Activated B cell treated with CpG ODN at 0.5 μM for 24 hours (primary cell): Measurements from ENCODE around the gene TEN1. TPM values are rescaled to one million over a fixed set of nuclear protein-coding genes. Genes with fewer than 3 reads are reported as not detected.

Source experiments
- ATAC-seq: fragments of 200-7000 bp; cut with Tn5 transposase; one replicate; pipeline ENCODE4 v1.10.0; 2021; ENCODE audit warnings: low read depth, mild to moderate bottlenecking, moderate library complexity
- CTCF ChIA-PET: fragments of 350-600 bp; sonication (Branson Sonifier 250); formaldehyde crosslinking; loops from one replicate; lab custom pipeline; 2021; ENCODE audit warnings: antibody characterized with exemption; lab: Charles Lee
- POLR2A ChIA-PET: fragments of 350-600 bp; sonication (Branson Sonifier 250); formaldehyde crosslinking; loops from one replicate; lab custom pipeline; 2021; ENCODE audit warnings: antibody characterized with exemption; lab: Charles Lee
- DNase-seq: peaks from one replicate; pipeline ENCODE4 v3.0.0; 2022
- H3K27ac Mint-ChIP-seq: one replicate; pipeline ENCODE4 v1.8.0; 2020; ENCODE audit warnings: mixed read lengths
- H3K27me3 Mint-ChIP-seq: one replicate; pipeline ENCODE4 v1.8.0; 2021; ENCODE audit warnings: mixed read lengths
- H3K36me3 Mint-ChIP-seq: one replicate; pipeline ENCODE4 v1.8.0; 2021; ENCODE audit warnings: low read depth, mixed read lengths
- H3K4me1 Mint-ChIP-seq: one replicate; pipeline ENCODE4 v1.8.0; 2021; ENCODE audit warnings: mixed read lengths
- H3K4me3 Mint-ChIP-seq: one replicate; pipeline ENCODE4 v1.8.0; 2020; ENCODE audit warnings: mild to moderate bottlenecking, mixed read lengths
- H3K9me3 Mint-ChIP-seq: one replicate; pipeline ENCODE4 v1.8.0; 2020; ENCODE audit warnings: mixed read lengths
- CTCF ChIP-seq: fragments of 200-600 bp; IDR thresholded peaks from one replicate; pipeline ENCODE4 v1.8.0; 2022; ENCODE audit warnings: antibody characterized with exemption, mild to moderate bottlenecking
- intact Hi-C: fragments of 100-400 bp; cut with micrococcal nuclease; formaldehyde crosslinking; loops from one replicate; pipeline ENCODE4 v1.15.1; 2024
- total RNA-seq: library from RNA; stranded (reverse); gene quantifications from 2 replicates; pipeline ENCODE4 v1.2.3, GENCODE V29; 2022

Gene TEN1
- total RNA-seq, 1 donor from 2014 or later = 22.7 TPM

DNA sequence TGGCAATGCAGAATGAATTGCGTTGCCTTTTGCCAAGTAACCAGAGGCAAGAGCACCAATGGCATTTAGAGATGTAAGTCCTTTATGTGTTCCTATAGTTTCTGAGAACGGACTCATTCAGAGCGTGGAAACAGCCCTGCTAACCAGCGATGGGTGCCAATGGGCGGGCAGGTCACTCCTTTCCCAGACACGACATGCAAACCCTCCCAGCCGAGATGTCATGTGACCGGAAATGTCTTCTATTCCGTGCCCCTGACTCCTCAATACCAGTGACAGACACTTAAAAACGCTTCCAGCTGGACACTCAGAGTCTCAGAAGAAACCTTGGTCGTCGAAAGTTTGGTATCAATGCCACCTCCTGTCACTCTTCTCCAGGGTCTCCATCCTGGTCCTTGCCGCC is 41.4 kb upstream of the TEN1 start:
- H3K4me3 Mint-ChIP-seq = no peak overlapping the region
- H3K36me3 Mint-ChIP-seq = no peaks in the 10 kb centered on the region
- POLR2A ChIA-PET = no interaction called here
- CTCF ChIA-PET = no interaction called here
- H3K9me3 Mint-ChIP-seq = no peaks in the 10 kb centered on the region
- no peak for TF ChIP-seq CTCF
- ATAC-seq (no peak), DNase-seq (no peak)
- intact Hi-C loops = no loop called here
- H3K27me3 Mint-ChIP-seq = no peaks in the 10 kb centered on the region
- H3K27ac Mint-ChIP-seq = no peak overlapping the region
- peaks cover 13% of the 10 kb centered on the region for H3K4me1 Mint-ChIP-seq

GRCh38 chr17:75940727-75941441 is 38.2 kb upstream of the TEN1 start, which contains the start of gene FBF1:
Gene FBF1, minus strand, starts transcription at chr17:75941042. Its CDS starts 2,893 bp downstream, at chr17:75938149.
- Mint-ChIP-seq H3K27me3 (no peaks in the 10 kb centered on the region), H3K4me1 (peaks cover 13% of the 10 kb centered on the region), H3K27ac (peak within 1 kb of the TSS; percentile 61), H3K9me3 (no peaks in the 10 kb centered on the region), H3K4me3 (peak within 1 kb of the TSS; percentile 86), H3K36me3 (peaks cover 4% of the 10 kb centered on the region)
- ChIA-PET POLR2A (interaction anchor here (0.6 to 1.7 kb wide), 10 partner anchors 15 to 731 kb away, joined by 3 to 6 read pairs (median 3); partner anchors contain the start of genes ACOX1, MRPL38, SRP68 and TEN1), CTCF (interaction anchor here (1.4 kb wide), 1 partner anchor 64 kb away, joined by 5 read pairs; no protein-coding TSS in a partner anchor)
- TF ChIP-seq CTCF = no peak
- ATAC-seq (peak; percentile 100), DNase-seq (peak; percentile 83)
- intact Hi-C loops = loop anchor here (1.0 to 2.0 kb wide), 4 partner anchors 36 to 512 kb away; partner anchors contain the start of genes ACOX1, TEN1, UBE2O and WBP2

GRCh38 chr17:75941442-75941819 is 37.6 kb upstream of the TEN1 start:
- DNase-seq (no peak), ATAC-seq (no peak)
- Mint-ChIP-seq H3K4me3 (peak overlapping the region; percentile 86), H3K9me3 (no peaks in the 10 kb centered on the region), H3K36me3 (peaks cover 8% of the 10 kb centered on the region), H3K27ac (peak overlapping the region; percentile 61), H3K4me1 (peaks cover 13% of the 10 kb centered on the region), H3K27me3 (no peaks in the 10 kb centered on the region)
- TF ChIP-seq CTCF = no peak
- ChIA-PET CTCF (interaction anchor here (1.4 kb wide), 1 partner anchor 64 kb away, joined by 5 read pairs; no protein-coding TSS in a partner anchor), POLR2A (interaction anchor here (0.6 to 1.7 kb wide), 10 partner anchors 16 to 730 kb away, joined by 3 to 6 read pairs (median 3); partner anchors contain the start of genes ACOX1, MRPL38, SRP68 and TEN1)
- intact Hi-C loops = loop anchor here (1.0 to 2.0 kb wide), 4 partner anchors 36 to 511 kb away; partner anchors contain the start of genes ACOX1, TEN1, UBE2O and WBP2

GRCh38 chr17:75942473-75942872 is 36.6 kb upstream of the TEN1 start:
- no peaks in the 10 kb centered on the region for H3K27me3 Mint-ChIP-seq
- TF ChIP-seq CTCF = no peak
- peaks cover 13% of the 10 kb centered on the region for H3K36me3 Mint-ChIP-seq
- H3K9me3 Mint-ChIP-seq = no peaks in the 10 kb centered on the region
- DNase-seq = no peak
- POLR2A ChIA-PET = interaction anchor here (0.7 kb wide), 1 partner anchor 485 kb away, joined by 5 read pairs; no protein-coding TSS in a partner anchor
- H3K27ac Mint-ChIP-seq = no peak overlapping the region
- H3K4me3 Mint-ChIP-seq = no peak overlapping the region
- H3K4me1 Mint-ChIP-seq = peaks cover 13% of the 10 kb centered on the region
- CTCF ChIA-PET = no interaction called here
- intact Hi-C loops = no loop called here
- no peak for ATAC-seq

GRCh38 chr17:75943491-75943890 is 35.5 kb upstream of the TEN1 start:
- DNase-seq (no peak), ATAC-seq (no peak)
- TF ChIP-seq CTCF = no peak
- ChIA-PET CTCF (no interaction called here), POLR2A (no interaction called here)
- intact Hi-C loops = no loop called here
- no peaks in the 10 kb centered on the region for H3K27me3 Mint-ChIP-seq
- H3K27ac Mint-ChIP-seq = no peak overlapping the region
- H3K9me3 Mint-ChIP-seq = no peaks in the 10 kb centered on the region
- no peak overlapping the region for H3K4me3 Mint-ChIP-seq
- peaks cover 18% of the 10 kb centered on the region for H3K36me3 Mint-ChIP-seq
- peaks cover 13% of the 10 kb centered on the region for H3K4me1 Mint-ChIP-seq
